Liver (tissue), 9 donors: ENCODE measurements around the gene TP63. TPM values are rescaled to one million over a fixed set of nuclear protein-coding genes. Genes with fewer than 3 reads are reported as not detected.

Experiments
- DNase-seq: peaks from one replicate; pipeline ENCODE4 v3.0.0-alpha.2; 2017; ENCODE audit warnings: low spot score
- H3K27ac ChIP-seq, 2 donors: one replicate each; pipeline ENCODE4 v1.7.0; 2013; ENCODE audit warnings: inconsistent platforms in 2 of 2, low read length in 2 of 2, control low read depth in 1 of 2, low read depth in 1 of 2, mild to moderate bottlenecking in 1 of 2
- H3K27me3 ChIP-seq, 4 donors: one replicate each; pipeline versions ENCODE4 v1.6.1 to v1.7.0; 2013; ENCODE audit warnings: low read length in 3 of 4, inconsistent platforms in 1 of 4, mild to moderate bottlenecking in 1 of 4, moderate library complexity in 1 of 4; ENCODE audit not compliant: control insufficient read depth in 4 of 4, insufficient read depth in 4 of 4
- H3K36me3 ChIP-seq, 4 donors: one replicate each; pipeline versions ENCODE4 v1.6.1 to v1.7.0; 2013; ENCODE audit warnings: low read length in 3 of 4, mild to moderate bottlenecking in 3 of 4, low read depth in 1 of 4, moderate library complexity in 1 of 4; ENCODE audit not compliant: control insufficient read depth in 4 of 4, insufficient read depth in 3 of 4
- H3K4me1 ChIP-seq, 4 donors: one replicate each; pipeline versions ENCODE4 v1.6.1 to v1.7.0; 2013; ENCODE audit warnings: low read length in 3 of 4, mild to moderate bottlenecking in 3 of 4, moderate library complexity in 1 of 4; ENCODE audit not compliant: control insufficient read depth in 4 of 4, insufficient read depth in 4 of 4
- H3K4me3 ChIP-seq, 3 donors: one replicate each; pipeline versions ENCODE4 v1.6.1 to v1.7.0; 2013; ENCODE audit warnings: low read length in 3 of 3, control low read depth in 1 of 3, low read depth in 1 of 3, mild to moderate bottlenecking in 1 of 3
- H3K9ac ChIP-seq, 2 donors: one replicate each; pipeline ENCODE4 v1.7.0; 2013; ENCODE audit warnings: low read length in 2 of 2, mild to moderate bottlenecking in 2 of 2, moderate library complexity in 2 of 2, control low read depth in 1 of 2, low read depth in 1 of 2
- H3K9me3 ChIP-seq, 4 donors: one replicate each; pipeline versions ENCODE4 v1.6.1 to v1.7.0; 2013; ENCODE audit warnings: low read length in 3 of 4; ENCODE audit not compliant: control insufficient read depth in 4 of 4
- EGR1 ChIP-seq, 2 donors: IDR thresholded peaks; 2 replicates each; pipeline ENCODE4 v1.6.1; 2016 to 2018; ENCODE audit warnings: antibody characterized with exemption in 2 of 2, low read depth in 2 of 2
- FOXA1 ChIP-seq: IDR thresholded peaks from 2 replicates; pipeline ENCODE4 v1.6.1; 2016; ENCODE audit warnings: antibody characterized with exemption
- FOXA2 ChIP-seq: IDR thresholded peaks from 2 replicates; pipeline ENCODE4 v1.6.1; 2016; ENCODE audit warnings: antibody characterized with exemption
- GABPA ChIP-seq, 2 donors: IDR thresholded peaks in 1 of 2; conservative IDR thresholded peaks in 1 of 2; 2 replicates each; pipeline ENCODE4 v1.6.1; 2016; ENCODE audit warnings: antibody characterized with exemption in 2 of 2, mild to moderate bottlenecking in 1 of 2, moderate library complexity in 1 of 2
- HNF4A ChIP-seq, 2 donors: conservative IDR thresholded peaks; 2 replicates each; pipeline ENCODE4 v1.6.1; 2016; ENCODE audit warnings: antibody characterized with exemption in 2 of 2, mild to moderate bottlenecking in 2 of 2
- HNF4G ChIP-seq: IDR thresholded peaks from 2 replicates; pipeline ENCODE4 v1.6.1; 2016; ENCODE audit warnings: antibody characterized with exemption
- JUND ChIP-seq, 2 donors: IDR thresholded peaks; 2 replicates each; pipeline ENCODE4 v1.6.1; 2016; ENCODE audit warnings: antibody characterized with exemption in 2 of 2
- NR2F2 ChIP-seq: IDR thresholded peaks from 2 replicates; pipeline ENCODE4 v1.6.1; 2016; ENCODE audit warnings: antibody characterized with exemption
- RAD21 ChIP-seq, 2 donors: IDR thresholded peaks; 2 replicates each; pipeline ENCODE4 v1.6.1; 2016; ENCODE audit warnings: antibody characterized with exemption in 2 of 2, mild to moderate bottlenecking in 2 of 2
- RXRA ChIP-seq, 2 donors: IDR thresholded peaks; 2 replicates each; pipeline ENCODE4 v1.6.1; 2017 to 2018; ENCODE audit warnings: antibody characterized with exemption in 2 of 2, mild to moderate bottlenecking in 1 of 2
- SP1 ChIP-seq: IDR thresholded peaks from 2 replicates; pipeline ENCODE4 v1.6.1; 2018; ENCODE audit warnings: antibody characterized with exemption, mild to moderate bottlenecking
- TAF1 ChIP-seq: conservative IDR thresholded peaks from 2 replicates; pipeline ENCODE4 v1.6.1; 2016; ENCODE audit warnings: antibody characterized with exemption, mild to moderate bottlenecking
- YY1 ChIP-seq: IDR thresholded peaks from 2 replicates; pipeline ENCODE4 v1.6.1; 2016; ENCODE audit warnings: antibody characterized with exemption, mild to moderate bottlenecking
- WGBS: extraction: QIAGEN DNeasy Blood & Tissue Kit; methylation state at CpG from one replicate; pipeline ENCODE4 v1.1.7; 2013; 5-methylcytosine and 5-hydroxymethylcytosine counted together
- polyA plus RNA-seq, 2 donors: library from polyadenylated mRNA; stranded (reverse) in 1 of 2; unstranded in 1 of 2; fragments of 200-250 nt in 1 of 2; fragments of >200 nt in 1 of 2; fragmentation: Nextera tagmentation in 1 of 2; extraction: Ambion mirVana in 1 of 2; gene quantifications; one replicate each; pipeline versions ENCODE4 v1.2.1 to v1.2.3, GENCODE V29; 2013 to 2015
- total RNA-seq, 2 donors: library from RNA; depleted of rRNA; stranded (reverse); fragments of >200 nt; gene quantifications; one replicate each; pipeline ENCODE4 v1.2.3, GENCODE V29; 2014
- TF ChIP-seq, protein P1 (sequence below): IDR thresholded peaks from 2 replicates; pipeline ENCODE4 v1.6.1; 2016; ENCODE audit warnings: antibody characterized with exemption
- TF ChIP-seq, protein P2 (sequence below): IDR thresholded peaks from 2 replicates; pipeline ENCODE4 v1.6.1; 2016; ENCODE audit warnings: antibody characterized with exemption
- TF ChIP-seq, protein P3 (sequence below): fragments of 150-350 bp; IDR thresholded peaks from 2 replicates; pipeline ENCODE4 v1.5.1; 2017; ENCODE audit warnings: improper control_type of control experiment, low read depth, low read length; ENCODE audit not compliant: missing input control
- TF ChIP-seq, protein P4 (sequence below): IDR thresholded peaks from 2 replicates; pipeline ENCODE4 v1.6.1; 2016; ENCODE audit warnings: antibody characterized with exemption
- TF ChIP-seq, protein P5 (sequence below): IDR thresholded peaks from 2 replicates; pipeline ENCODE4 v1.6.1; 2016; ENCODE audit warnings: antibody characterized with exemption, mild to moderate bottlenecking
- donor health status: healthy.
- donor health status: healthy.
- donor health status: healthy.
- donor health status: healthy.
- donor health status: healthy.

The TP63 gene
- total and polyA plus RNA-seq, 4 donors: under 0.01 to 0.08 (median 0.05) TPM; not detected in 1

DNA sequence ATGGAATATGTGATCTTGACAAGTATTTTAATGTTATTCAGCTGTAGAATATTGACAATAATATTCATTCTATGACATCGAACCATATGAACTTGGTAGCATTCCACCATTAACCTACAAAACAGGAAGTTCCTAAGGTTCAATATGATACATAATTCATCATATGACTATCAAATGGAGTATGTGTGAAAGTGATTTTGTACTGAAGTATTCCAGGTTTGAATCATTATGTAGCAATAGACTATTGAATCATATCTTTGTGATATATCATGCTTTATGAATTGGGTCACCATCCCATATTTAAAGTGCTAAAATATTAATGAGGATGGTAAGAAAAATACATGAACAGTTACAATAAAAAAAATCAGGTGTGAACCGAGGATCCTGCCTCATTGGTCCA, 95.1 kb downstream of the TP63 start:
- Histone ChIP-seq H3K9ac (no peak overlapping the region), H3K36me3 (no peaks in the 10 kb centered on the region), H3K4me3 (no peak overlapping the region), H3K27ac (no peak overlapping the region), H3K9me3 (no peaks in the 10 kb centered on the region), H3K27me3 (no peaks in the 10 kb centered on the region), H3K4me1 (no peaks in the 10 kb centered on the region)
- WGBS: 93% methylated on average over 2 of the region's 2 CpGs
- DNase-seq: no peak
- no peak for TF ChIP-seq HNF4A (conservative IDR thresholded peaks at IDR 0.05)
- no peak for TF ChIP-seq TAF1
- TF ChIP-seq, protein P1, sequence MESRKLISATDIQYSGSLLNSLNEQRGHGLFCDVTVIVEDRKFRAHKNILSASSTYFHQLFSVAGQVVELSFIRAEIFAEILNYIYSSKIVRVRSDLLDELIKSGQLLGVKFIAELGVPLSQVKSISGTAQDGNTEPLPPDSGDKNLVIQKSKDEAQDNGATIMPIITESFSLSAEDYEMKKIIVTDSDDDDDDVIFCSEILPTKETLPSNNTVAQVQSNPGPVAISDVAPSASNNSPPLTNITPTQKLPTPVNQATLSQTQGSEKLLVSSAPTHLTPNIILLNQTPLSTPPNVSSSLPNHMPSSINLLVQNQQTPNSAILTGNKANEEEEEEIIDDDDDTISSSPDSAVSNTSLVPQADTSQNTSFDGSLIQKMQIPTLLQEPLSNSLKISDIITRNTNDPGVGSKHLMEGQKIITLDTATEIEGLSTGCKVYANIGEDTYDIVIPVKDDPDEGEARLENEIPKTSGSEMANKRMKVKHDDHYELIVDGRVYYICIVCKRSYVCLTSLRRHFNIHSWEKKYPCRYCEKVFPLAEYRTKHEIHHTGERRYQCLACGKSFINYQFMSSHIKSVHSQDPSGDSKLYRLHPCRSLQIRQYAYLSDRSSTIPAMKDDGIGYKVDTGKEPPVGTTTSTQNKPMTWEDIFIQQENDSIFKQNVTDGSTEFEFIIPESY: no peak
- no peak for TF ChIP-seq GABPA (IDR thresholded peaks at IDR 0.05 in 1 of 2, conservative IDR thresholded peaks at IDR 0.05 in 1 of 2)
- no peak for TF ChIP-seq EGR1 (IDR thresholded peaks at IDR 0.05; ENCODE audit: low read depth in 2 of 2)
- TF ChIP-seq SP1: no peak
- no peak for TF ChIP-seq FOXA2
- TF ChIP-seq YY1: no peak
- TF ChIP-seq RXRA (IDR thresholded peaks at IDR 0.05): no peak
- no peak for TF ChIP-seq NR2F2
- TF ChIP-seq RAD21 (IDR thresholded peaks at IDR 0.05): no peak
- TF ChIP-seq, protein P2, sequence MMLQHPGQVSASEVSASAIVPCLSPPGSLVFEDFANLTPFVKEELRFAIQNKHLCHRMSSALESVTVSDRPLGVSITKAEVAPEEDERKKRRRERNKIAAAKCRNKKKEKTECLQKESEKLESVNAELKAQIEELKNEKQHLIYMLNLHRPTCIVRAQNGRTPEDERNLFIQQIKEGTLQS: no peak
- TF ChIP-seq JUND (IDR thresholded peaks at IDR 0.05): no peak
- TF ChIP-seq, protein P3, sequence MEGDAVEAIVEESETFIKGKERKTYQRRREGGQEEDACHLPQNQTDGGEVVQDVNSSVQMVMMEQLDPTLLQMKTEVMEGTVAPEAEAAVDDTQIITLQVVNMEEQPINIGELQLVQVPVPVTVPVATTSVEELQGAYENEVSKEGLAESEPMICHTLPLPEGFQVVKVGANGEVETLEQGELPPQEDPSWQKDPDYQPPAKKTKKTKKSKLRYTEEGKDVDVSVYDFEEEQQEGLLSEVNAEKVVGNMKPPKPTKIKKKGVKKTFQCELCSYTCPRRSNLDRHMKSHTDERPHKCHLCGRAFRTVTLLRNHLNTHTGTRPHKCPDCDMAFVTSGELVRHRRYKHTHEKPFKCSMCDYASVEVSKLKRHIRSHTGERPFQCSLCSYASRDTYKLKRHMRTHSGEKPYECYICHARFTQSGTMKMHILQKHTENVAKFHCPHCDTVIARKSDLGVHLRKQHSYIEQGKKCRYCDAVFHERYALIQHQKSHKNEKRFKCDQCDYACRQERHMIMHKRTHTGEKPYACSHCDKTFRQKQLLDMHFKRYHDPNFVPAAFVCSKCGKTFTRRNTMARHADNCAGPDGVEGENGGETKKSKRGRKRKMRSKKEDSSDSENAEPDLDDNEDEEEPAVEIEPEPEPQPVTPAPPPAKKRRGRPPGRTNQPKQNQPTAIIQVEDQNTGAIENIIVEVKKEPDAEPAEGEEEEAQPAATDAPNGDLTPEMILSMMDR: no peak
- TF ChIP-seq, protein P4, sequence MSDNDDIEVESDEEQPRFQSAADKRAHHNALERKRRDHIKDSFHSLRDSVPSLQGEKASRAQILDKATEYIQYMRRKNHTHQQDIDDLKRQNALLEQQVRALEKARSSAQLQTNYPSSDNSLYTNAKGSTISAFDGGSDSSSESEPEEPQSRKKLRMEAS: no peak

DNA sequence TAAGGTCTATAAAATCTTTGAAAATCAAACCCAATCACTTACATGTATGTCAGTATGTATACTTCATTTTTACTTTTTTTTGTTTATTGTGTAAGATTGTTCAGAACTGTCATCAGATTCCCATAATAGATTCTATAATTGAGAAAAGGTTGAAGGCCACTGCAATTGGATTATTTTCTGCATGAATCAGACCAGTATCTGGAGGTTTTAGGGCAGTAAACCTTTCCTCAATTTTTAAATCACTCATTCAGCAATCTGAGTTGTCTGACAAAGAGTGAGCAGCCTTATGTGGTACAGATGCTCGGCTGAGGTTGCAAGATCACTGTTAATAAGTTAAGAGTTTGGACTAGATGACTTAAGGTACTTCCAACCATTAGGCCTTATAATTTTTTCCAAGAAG, 96.0 kb downstream of the TP63 start:
- Histone ChIP-seq H3K27me3 (no peaks in the 10 kb centered on the region), H3K9me3 (no peaks in the 10 kb centered on the region), H3K36me3 (no peaks in the 10 kb centered on the region), H3K27ac (no peak overlapping the region), H3K4me1 (no peaks in the 10 kb centered on the region), H3K4me3 (no peak overlapping the region), H3K9ac (no peak overlapping the region)
- DNase-seq: no peak
- TF ChIP-seq FOXA2 (no peak), SP1 (no peak), NR2F2 (no peak), RAD21 (IDR thresholded peaks at IDR 0.05) (no peak), EGR1 (IDR thresholded peaks at IDR 0.05; ENCODE audit: low read depth in 2 of 2) (no peak), GABPA (IDR thresholded peaks at IDR 0.05 in 1 of 2, conservative IDR thresholded peaks at IDR 0.05 in 1 of 2) (no peak), RXRA (IDR thresholded peaks at IDR 0.05) (no peak), YY1 (no peak), FOXA1 (no peak), JUND (IDR thresholded peaks at IDR 0.05) (no peak), HNF4G (no peak), HNF4A (conservative IDR thresholded peaks at IDR 0.05) (no peak), TAF1 (no peak)
- TF ChIP-seq, protein P1: no peak
- TF ChIP-seq, protein P5, sequence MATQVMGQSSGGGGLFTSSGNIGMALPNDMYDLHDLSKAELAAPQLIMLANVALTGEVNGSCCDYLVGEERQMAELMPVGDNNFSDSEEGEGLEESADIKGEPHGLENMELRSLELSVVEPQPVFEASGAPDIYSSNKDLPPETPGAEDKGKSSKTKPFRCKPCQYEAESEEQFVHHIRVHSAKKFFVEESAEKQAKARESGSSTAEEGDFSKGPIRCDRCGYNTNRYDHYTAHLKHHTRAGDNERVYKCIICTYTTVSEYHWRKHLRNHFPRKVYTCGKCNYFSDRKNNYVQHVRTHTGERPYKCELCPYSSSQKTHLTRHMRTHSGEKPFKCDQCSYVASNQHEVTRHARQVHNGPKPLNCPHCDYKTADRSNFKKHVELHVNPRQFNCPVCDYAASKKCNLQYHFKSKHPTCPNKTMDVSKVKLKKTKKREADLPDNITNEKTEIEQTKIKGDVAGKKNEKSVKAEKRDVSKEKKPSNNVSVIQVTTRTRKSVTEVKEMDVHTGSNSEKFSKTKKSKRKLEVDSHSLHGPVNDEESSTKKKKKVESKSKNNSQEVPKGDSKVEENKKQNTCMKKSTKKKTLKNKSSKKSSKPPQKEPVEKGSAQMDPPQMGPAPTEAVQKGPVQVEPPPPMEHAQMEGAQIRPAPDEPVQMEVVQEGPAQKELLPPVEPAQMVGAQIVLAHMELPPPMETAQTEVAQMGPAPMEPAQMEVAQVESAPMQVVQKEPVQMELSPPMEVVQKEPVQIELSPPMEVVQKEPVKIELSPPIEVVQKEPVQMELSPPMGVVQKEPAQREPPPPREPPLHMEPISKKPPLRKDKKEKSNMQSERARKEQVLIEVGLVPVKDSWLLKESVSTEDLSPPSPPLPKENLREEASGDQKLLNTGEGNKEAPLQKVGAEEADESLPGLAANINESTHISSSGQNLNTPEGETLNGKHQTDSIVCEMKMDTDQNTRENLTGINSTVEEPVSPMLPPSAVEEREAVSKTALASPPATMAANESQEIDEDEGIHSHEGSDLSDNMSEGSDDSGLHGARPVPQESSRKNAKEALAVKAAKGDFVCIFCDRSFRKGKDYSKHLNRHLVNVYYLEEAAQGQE: no peak
- TF ChIP-seq, protein P2: no peak
- TF ChIP-seq, protein P4: no peak
- TF ChIP-seq, protein P3: no peak
- 95% methylated on average over 1 of the region's 1 CpG for WGBS
